Mesenchymal stem cell (in vitro differentiated cells and primary cell): Measurements from ENCODE around the gene RPTOR.

Experiments used
- DNase-seq: peaks from one replicate; pipeline ENCODE4 v3.0.0-alpha.2; 2013
- H2AFZ ChIP-seq: one replicate; pipeline ENCODE4 v1.6.1; 2013; ENCODE audit warnings: low read depth, mild to moderate bottlenecking, control low read depth, inconsistent platforms, low read length, moderate library complexity
- H2AK5ac ChIP-seq: 2 replicates; pipeline ENCODE4 v1.6.1; 2013; ENCODE audit warnings: low read length, moderate library complexity, mild to moderate bottlenecking, inconsistent platforms; ENCODE audit not compliant: severe bottlenecking
- H2BK120ac ChIP-seq: one replicate; pipeline ENCODE4 v1.6.1; 2013; ENCODE audit warnings: low read depth, mild to moderate bottlenecking, inconsistent platforms, low read length, moderate library complexity
- H2BK12ac ChIP-seq, 2 experiments: one replicate each; pipeline ENCODE4 v1.6.1; 2013; ENCODE audit warnings: inconsistent platforms in 2 of 2, low read length in 2 of 2, mild to moderate bottlenecking in 2 of 2, moderate library complexity in 2 of 2, control low read depth in 1 of 2
- H2BK15ac ChIP-seq: one replicate; pipeline ENCODE4 v1.6.1; 2013; ENCODE audit warnings: mild to moderate bottlenecking, low read depth, inconsistent platforms; ENCODE audit not compliant: poor library complexity, severe bottlenecking
- H2BK5ac ChIP-seq: 2 replicates; pipeline ENCODE4 v1.6.1; 2013; ENCODE audit warnings: low read depth, mild to moderate bottlenecking, low read length, control low read depth, inconsistent platforms; ENCODE audit not compliant: poor library complexity, severe bottlenecking
- H3K14ac ChIP-seq, 2 experiments: one replicate each; pipeline ENCODE4 v1.6.1; 2013; ENCODE audit warnings: inconsistent platforms in 2 of 2, low read length in 2 of 2, control low read depth in 1 of 2, mild to moderate bottlenecking in 1 of 2, moderate library complexity in 1 of 2
- H3K18ac ChIP-seq, 2 experiments: one replicate each; pipeline ENCODE4 v1.6.1; 2013; ENCODE audit warnings: inconsistent platforms in 2 of 2, low read length in 2 of 2, control low read depth in 1 of 2, low read depth in 1 of 2, mild to moderate bottlenecking in 1 of 2
- H3K23ac ChIP-seq, 2 experiments: one replicate each; pipeline ENCODE4 v1.6.1; 2013; ENCODE audit warnings: inconsistent platforms in 2 of 2, low read length in 2 of 2, mild to moderate bottlenecking in 2 of 2, moderate library complexity in 2 of 2, control low read depth in 1 of 2
- H3K27ac ChIP-seq: 2 replicates; pipeline ENCODE4 v1.5.1; 2013; ENCODE audit warnings: mild to moderate bottlenecking, moderate library complexity, low read length, control low read depth, inconsistent platforms; ENCODE audit not compliant: poor library complexity, severe bottlenecking
- H3K27me3 ChIP-seq, 2 experiments: 2 replicates each; pipeline versions ENCODE4 v1.6.1 to v1.7.0; 2013; ENCODE audit warnings: low read length in 2 of 2, mild to moderate bottlenecking in 2 of 2, moderate library complexity in 2 of 2, control low read depth in 1 of 2, inconsistent platforms in 1 of 2; ENCODE audit not compliant: control insufficient read depth in 1 of 2, insufficient read depth in 1 of 2
- H3K36me3 ChIP-seq, 2 experiments: 2 replicates each; pipeline versions ENCODE4 v1.6.1 to v1.7.0; 2013; ENCODE audit warnings: low read length in 2 of 2, control low read depth in 1 of 2, inconsistent platforms in 1 of 2, low read depth in 1 of 2, mild to moderate bottlenecking in 1 of 2; ENCODE audit not compliant: insufficient read depth in 2 of 2, control insufficient read depth in 1 of 2
- H3K4ac ChIP-seq, 2 experiments: one replicate each; pipeline ENCODE4 v1.6.1; 2013; ENCODE audit warnings: inconsistent platforms in 2 of 2, low read length in 2 of 2, mild to moderate bottlenecking in 2 of 2, moderate library complexity in 2 of 2, control low read depth in 1 of 2, low read depth in 1 of 2
- H3K4me1 ChIP-seq: 2 replicates; pipeline ENCODE4 v1.6.1; 2013; ENCODE audit warnings: low read depth, low read length, control low read depth; ENCODE audit not compliant: control insufficient read depth, insufficient read depth
- H3K4me2 ChIP-seq: 2 replicates; pipeline ENCODE4 v1.6.1; 2013; ENCODE audit warnings: low read length, mild to moderate bottlenecking, inconsistent platforms; ENCODE audit not compliant: poor library complexity, severe bottlenecking
- H3K4me3 ChIP-seq, 2 experiments: 2 replicates each; pipeline versions ENCODE4 v1.5.1 to v1.7.0; 2013; ENCODE audit warnings: low read length in 2 of 2, mild to moderate bottlenecking in 2 of 2, control low read depth in 1 of 2, low read depth in 1 of 2; ENCODE audit not compliant: insufficient read depth in 1 of 2
- H3K79me1 ChIP-seq: replicated peaks from 2 replicates; pipeline ENCODE4 v1.6.1; 2013; ENCODE audit warnings: mild to moderate bottlenecking, control low read depth, low read length, inconsistent platforms; ENCODE audit not compliant: poor library complexity, severe bottlenecking
- H3K9ac ChIP-seq: 2 replicates; pipeline ENCODE4 v1.7.0; 2013; ENCODE audit warnings: mild to moderate bottlenecking, low read length, moderate library complexity
- H3K9me3 ChIP-seq: 2 replicates; pipeline ENCODE4 v1.7.0; 2013; ENCODE audit warnings: mild to moderate bottlenecking, low read length; ENCODE audit not compliant: control insufficient read depth
- H4K8ac ChIP-seq: one replicate; pipeline ENCODE4 v1.6.1; 2013; ENCODE audit warnings: inconsistent platforms, mild to moderate bottlenecking, low read length, moderate library complexity
- H4K91ac ChIP-seq: one replicate; pipeline ENCODE4 v1.6.1; 2013; ENCODE audit warnings: mild to moderate bottlenecking, low read length, inconsistent platforms
- WGBS: methylation state at CpG from one replicate; pipeline ENCODE4 v1.1.7; 2013; ENCODE audit warnings: mixed read lengths; 5-methylcytosine and 5-hydroxymethylcytosine counted together

The RPTOR gene

GRCh38 chr17:80781807-80782277 is 237.2 kb downstream of the RPTOR start:
- no peak overlapping the region for H3K4me2 ChIP-seq
- H3K27me3 ChIP-seq, result no peaks in the 10 kb centered on the region
- H2BK120ac ChIP-seq, result peak overlapping the region; percentile 89
- no peak overlapping the region for H3K9ac ChIP-seq
- no peak overlapping the region for H2AFZ ChIP-seq
- peak overlapping the region in 1 of 2 experiments; percentile 95 for H3K23ac ChIP-seq
- H2BK5ac ChIP-seq, result no peak overlapping the region
- H3K79me1 ChIP-seq, result peaks cover 30% of the 10 kb centered on the region
- H3K4ac ChIP-seq, result peak overlapping the region; percentile 96 to 97
- peaks cover 16% of the 10 kb centered on the region for H3K4me1 ChIP-seq
- peak overlapping the region; percentile 97 to 99 for H3K18ac ChIP-seq
- no peaks in the 10 kb centered on the region for H3K9me3 ChIP-seq
- H3K14ac ChIP-seq, result peak overlapping the region in 1 of 2 experiments; percentile 91
- no peak overlapping the region for H3K27ac ChIP-seq
- peak overlapping the region in 1 of 2 experiments; percentile 16 for H3K4me3 ChIP-seq
- no peak for DNase-seq
- H3K36me3 ChIP-seq, result peaks cover 4 to 12% of the 10 kb centered on the region in 2 experiments
- peak overlapping the region; percentile 97 to 100 for H2BK12ac ChIP-seq
- WGBS, result 76% methylated on average over 14 of the region's 14 CpGs
- H4K8ac ChIP-seq, result peak overlapping the region; percentile 95
- no peak overlapping the region for H2AK5ac ChIP-seq
- peak overlapping the region; percentile 95 for H4K91ac ChIP-seq
- peak overlapping the region; percentile 89 for H2BK15ac ChIP-seq

- Histone ChIP-seq H3K27me3 (no peaks in the 10 kb centered on the region), H3K36me3 (peaks cover 4 to 12% of the 10 kb centered on the region in 2 experiments), H2BK120ac (no peak overlapping the region), H2BK5ac (no peak overlapping the region), H3K23ac (no peak overlapping the region), H3K9ac (peak overlapping the region; percentile 75), H3K4me3 (peak overlapping the region in 1 of 2 experiments; percentile 38), H3K9me3 (peaks cover 2% of the 10 kb centered on the region), H2AFZ (no peak overlapping the region), H3K18ac (peak overlapping the region; percentile 87 to 89), H3K4me1 (peaks cover 18% of the 10 kb centered on the region), H2AK5ac (no peak overlapping the region), H4K91ac (peak overlapping the region; percentile 86), H3K14ac (peak overlapping the region in 1 of 2 experiments; percentile 19), H3K79me1 (peaks cover 34% of the 10 kb centered on the region), H2BK15ac (no peak overlapping the region), H2BK12ac (peak overlapping the region; percentile 80 to 91), H3K4ac (peak overlapping the region; percentile 30 to 87), H3K4me2 (no peak overlapping the region), H3K27ac (peak overlapping the region; percentile 17), H4K8ac (peak overlapping the region; percentile 91)
- peak; percentile 93 for DNase-seq
- 4% methylated on average over 14 of the region's 16 CpGs for WGBS
These were observed 238.1 kb downstream of the RPTOR start for GRCh38 chr17:80782536-80783427.

- peak overlapping the region; percentile 72 to 84 for H3K18ac ChIP-seq
- H3K4me1 ChIP-seq, result peaks cover 18% of the 10 kb centered on the region
- H3K14ac ChIP-seq, result no peak overlapping the region
- peak overlapping the region; percentile 97 for H2BK120ac ChIP-seq
- no peaks in the 10 kb centered on the region for H3K27me3 ChIP-seq
- WGBS, result 83% methylated on average over 8 of the region's 8 CpGs
- H2AK5ac ChIP-seq, result no peak overlapping the region
- H3K27ac ChIP-seq, result no peak overlapping the region
- H2AFZ ChIP-seq, result no peak overlapping the region
- peaks cover 31% of the 10 kb centered on the region for H3K79me1 ChIP-seq
- peaks cover 0 to 12% of the 10 kb centered on the region in 2 experiments for H3K36me3 ChIP-seq
- peak overlapping the region; percentile 60 to 73 for H3K4ac ChIP-seq
- DNase-seq, result peak; percentile 32
- H3K9ac ChIP-seq, result peak overlapping the region; percentile 75
- H4K91ac ChIP-seq, result peak overlapping the region; percentile 85
- H3K23ac ChIP-seq, result no peak overlapping the region
- peaks cover 4% of the 10 kb centered on the region for H3K9me3 ChIP-seq
- peak overlapping the region; percentile 89 for H4K8ac ChIP-seq
- H2BK5ac ChIP-seq, result no peak overlapping the region
- H2BK15ac ChIP-seq, result peak overlapping the region; percentile 70
- H3K4me3 ChIP-seq, result no peak overlapping the region
- no peak overlapping the region for H3K4me2 ChIP-seq
- H2BK12ac ChIP-seq, result peak overlapping the region; percentile 96 to 99
These were observed 238.8 kb downstream of the RPTOR start for GRCh38 chr17:80783486-80783885.

GRCh38 chr17:80783971-80784370 is 239.3 kb downstream of the RPTOR start:
- Histone ChIP-seq H3K23ac (no peak overlapping the region), H2BK5ac (no peak overlapping the region), H3K9me3 (peaks cover 4% of the 10 kb centered on the region), H2BK15ac (peak overlapping the region; percentile 1), H3K9ac (peak overlapping the region; percentile 75), H3K18ac (peak overlapping the region; percentile 4 to 88), H2AK5ac (no peak overlapping the region), H3K27ac (no peak overlapping the region), H3K4me3 (peak overlapping the region in 1 of 2 experiments; percentile 2), H3K4me2 (no peak overlapping the region), H2BK120ac (no peak overlapping the region), H4K91ac (no peak overlapping the region), H2BK12ac (peak overlapping the region; percentile 4 to 94), H3K27me3 (no peaks in the 10 kb centered on the region), H3K14ac (no peak overlapping the region), H2AFZ (no peak overlapping the region), H3K79me1 (peaks cover 29% of the 10 kb centered on the region), H3K4me1 (peaks cover 18% of the 10 kb centered on the region), H3K4ac (peak overlapping the region in 1 of 2 experiments; percentile 90), H3K36me3 (peaks cover 0 to 12% of the 10 kb centered on the region in 2 experiments), H4K8ac (no peak overlapping the region)
- WGBS, result 92% methylated on average over 5 of the region's 6 CpGs
- no peak for DNase-seq
